Ishikawa (cell line): ENCODE measurements around the gene ANAPC13.

Experiments
- CEBPB ChIP-seq: IDR thresholded peaks from 2 replicates; pipeline ENCODE4 v1.6.1; 2012
- EGR1 ChIP-seq: IDR thresholded peaks from 2 replicates; pipeline ENCODE4 v1.6.1; 2012
- EP300 ChIP-seq: IDR thresholded peaks from 2 replicates; pipeline ENCODE4 v1.6.1; 2012; ENCODE audit warnings: borderline replicate concordance
- RAD21 ChIP-seq: IDR thresholded peaks from 2 replicates; pipeline ENCODE4 v1.6.1; 2012; ENCODE audit warnings: low read depth
- TAF1 ChIP-seq: IDR thresholded peaks from 2 replicates; pipeline ENCODE4 v1.6.1; 2012; ENCODE audit warnings: low read depth, mild to moderate bottlenecking
- TEAD4 ChIP-seq: IDR thresholded peaks from 2 replicates; pipeline ENCODE4 v1.6.1; 2012
- YY1 ChIP-seq: IDR thresholded peaks from 2 replicates; pipeline ENCODE4 v1.6.1; 2012; ENCODE audit warnings: low read depth
- TF ChIP-seq, protein P1 (sequence below): IDR thresholded peaks from 2 replicates; pipeline ENCODE4 v1.6.1; 2012; ENCODE audit warnings: low read depth, mild to moderate bottlenecking

DNA sequence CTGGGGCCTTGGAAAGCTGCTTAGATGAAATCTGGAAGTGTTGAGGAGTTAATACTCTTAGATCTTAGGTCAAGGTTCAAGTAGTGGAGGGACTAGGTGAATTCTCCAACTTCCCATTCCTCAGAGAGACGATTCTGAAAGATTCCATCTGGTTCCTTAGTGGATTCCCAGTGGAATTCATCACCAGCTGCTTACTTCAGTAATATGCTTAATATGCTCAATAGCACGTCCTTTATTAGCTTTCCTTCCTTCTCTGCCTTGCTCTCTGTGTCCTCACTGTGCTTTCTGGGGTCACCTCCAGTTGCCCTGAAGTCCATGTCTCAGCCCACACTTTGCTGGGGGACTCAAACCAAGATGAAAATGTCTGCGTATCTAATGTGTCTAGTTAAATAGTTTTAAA lies 31.1 kb upstream of the ANAPC13 start:
- TF ChIP-seq EGR1 = no peak
- TF ChIP-seq CEBPB = no peak
- no peak for TF ChIP-seq TAF1
- no peak for TF ChIP-seq RAD21
- TF ChIP-seq EP300 = no peak
- TF ChIP-seq, protein P1, sequence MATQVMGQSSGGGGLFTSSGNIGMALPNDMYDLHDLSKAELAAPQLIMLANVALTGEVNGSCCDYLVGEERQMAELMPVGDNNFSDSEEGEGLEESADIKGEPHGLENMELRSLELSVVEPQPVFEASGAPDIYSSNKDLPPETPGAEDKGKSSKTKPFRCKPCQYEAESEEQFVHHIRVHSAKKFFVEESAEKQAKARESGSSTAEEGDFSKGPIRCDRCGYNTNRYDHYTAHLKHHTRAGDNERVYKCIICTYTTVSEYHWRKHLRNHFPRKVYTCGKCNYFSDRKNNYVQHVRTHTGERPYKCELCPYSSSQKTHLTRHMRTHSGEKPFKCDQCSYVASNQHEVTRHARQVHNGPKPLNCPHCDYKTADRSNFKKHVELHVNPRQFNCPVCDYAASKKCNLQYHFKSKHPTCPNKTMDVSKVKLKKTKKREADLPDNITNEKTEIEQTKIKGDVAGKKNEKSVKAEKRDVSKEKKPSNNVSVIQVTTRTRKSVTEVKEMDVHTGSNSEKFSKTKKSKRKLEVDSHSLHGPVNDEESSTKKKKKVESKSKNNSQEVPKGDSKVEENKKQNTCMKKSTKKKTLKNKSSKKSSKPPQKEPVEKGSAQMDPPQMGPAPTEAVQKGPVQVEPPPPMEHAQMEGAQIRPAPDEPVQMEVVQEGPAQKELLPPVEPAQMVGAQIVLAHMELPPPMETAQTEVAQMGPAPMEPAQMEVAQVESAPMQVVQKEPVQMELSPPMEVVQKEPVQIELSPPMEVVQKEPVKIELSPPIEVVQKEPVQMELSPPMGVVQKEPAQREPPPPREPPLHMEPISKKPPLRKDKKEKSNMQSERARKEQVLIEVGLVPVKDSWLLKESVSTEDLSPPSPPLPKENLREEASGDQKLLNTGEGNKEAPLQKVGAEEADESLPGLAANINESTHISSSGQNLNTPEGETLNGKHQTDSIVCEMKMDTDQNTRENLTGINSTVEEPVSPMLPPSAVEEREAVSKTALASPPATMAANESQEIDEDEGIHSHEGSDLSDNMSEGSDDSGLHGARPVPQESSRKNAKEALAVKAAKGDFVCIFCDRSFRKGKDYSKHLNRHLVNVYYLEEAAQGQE = no peak
- no peak for TF ChIP-seq YY1
- TF ChIP-seq TEAD4 = no peak
